CD14-positive monocyte (primary cell): ENCODE results near the gene SFI1. TPM values are rescaled to one million over a fixed set of nuclear protein-coding genes. Genes with fewer than 3 reads are reported as not detected.

Experiments
- DNase-seq, 3 donors: peaks; one replicate each; pipeline ENCODE4 v3.0.0-alpha.2; 2011 to 2022
- H2AFZ ChIP-seq: 2 replicates; pipeline ENCODE4 v1.6.0; 2012; ENCODE audit warnings: mild to moderate bottlenecking, low read depth, low read length, inconsistent platforms; ENCODE audit not compliant: insufficient read depth, poor library complexity, severe bottlenecking
- H3K27ac ChIP-seq, 2 donors: 1 replicate in 1 of 2; 2 replicates in 1 of 2; pipeline ENCODE4 v1.5.1; 2012 to 2013; ENCODE audit warnings: low read length in 2 of 2, control low read depth in 1 of 2, inconsistent platforms in 1 of 2, low read depth in 1 of 2, mild to moderate bottlenecking in 1 of 2
- H3K27me3 ChIP-seq, 2 donors: one replicate each; pipeline versions ENCODE4 v1.6.0 to v1.6.1; 2011 to 2013; ENCODE audit warnings: low read length in 2 of 2; ENCODE audit not compliant: control insufficient read depth in 2 of 2, insufficient read depth in 2 of 2
- H3K36me3 ChIP-seq, 2 donors: replicated peaks in 1 of 2; 1 replicate in 1 of 2; 2 replicates in 1 of 2; pipeline versions ENCODE4 v1.5.1 to v1.6.1; 2012 to 2013; ENCODE audit warnings: low read length in 2 of 2, control low read depth in 1 of 2, inconsistent platforms in 1 of 2, mild to moderate bottlenecking in 1 of 2; ENCODE audit not compliant: insufficient read depth in 2 of 2, control insufficient read depth in 1 of 2
- H3K4me1 ChIP-seq, 2 donors: 1 replicate in 1 of 2; 2 replicates in 1 of 2; pipeline versions ENCODE4 v1.5.1 to v1.6.1; 2012 to 2013; ENCODE audit warnings: low read length in 2 of 2, control low read depth in 1 of 2, inconsistent platforms in 1 of 2, mild to moderate bottlenecking in 1 of 2, moderate library complexity in 1 of 2; ENCODE audit not compliant: insufficient read depth in 2 of 2, control insufficient read depth in 1 of 2
- H3K4me2 ChIP-seq: replicated peaks from 2 replicates; pipeline ENCODE3; 2012; ENCODE audit warnings: low read length, moderate library complexity, mild to moderate bottlenecking; ENCODE audit not compliant: poor library complexity, severe bottlenecking; ENCODE audit errors: extremely low read depth
- H3K4me3 ChIP-seq, 3 experiments: fragments of 200-600 bp in 1 of 3; sonication (generic) in 1 of 3; replicated peaks in 1 of 3; 1 replicate in 2 of 3; 2 replicates in 1 of 3; pipeline ENCODE4 v1.5.1; 2011 to 2013; ENCODE audit warnings: low read length in 3 of 3, mild to moderate bottlenecking in 3 of 3, control low read depth in 2 of 3, low read depth in 2 of 3, inconsistent platforms in 1 of 3, moderate library complexity in 1 of 3
- H3K79me2 ChIP-seq: 2 replicates; pipeline ENCODE4 v1.6.0; 2012; ENCODE audit warnings: mild to moderate bottlenecking, control low read depth, inconsistent platforms, low read length, moderate library complexity; ENCODE audit not compliant: insufficient read depth
- H3K9ac ChIP-seq: 2 replicates; pipeline ENCODE4 v1.6.0; 2017; ENCODE audit warnings: low read length, mild to moderate bottlenecking; ENCODE audit not compliant: insufficient read depth, poor library complexity, severe bottlenecking
- H3K9me3 ChIP-seq, 2 donors: replicated peaks in 1 of 2; 1 replicate in 1 of 2; 2 replicates in 1 of 2; pipeline versions ENCODE4 v1.5.1 to v1.6.1; 2012 to 2013; ENCODE audit warnings: low read length in 2 of 2, control low read depth in 1 of 2; ENCODE audit not compliant: control insufficient read depth in 1 of 2, insufficient read depth in 1 of 2
- H4K20me1 ChIP-seq: 2 replicates; pipeline ENCODE4 v1.6.0; 2012; ENCODE audit warnings: mild to moderate bottlenecking, low read length, control low read depth, moderate library complexity; ENCODE audit not compliant: insufficient read depth
- H3K27ac Mint-ChIP-seq, 7 donors: one replicate each; pipeline ENCODE4 v1.8.0; 2020; ENCODE audit warnings: mild to moderate bottlenecking in 7 of 7, mixed read lengths in 7 of 7, moderate library complexity in 6 of 7, inconsistent platforms in 2 of 7
- H3K27me3 Mint-ChIP-seq, 3 donors: one replicate each; pipeline ENCODE4 v1.8.0; 2021 to 2022; ENCODE audit warnings: low read depth in 3 of 3, mild to moderate bottlenecking in 3 of 3, mixed read lengths in 3 of 3, moderate library complexity in 3 of 3, inconsistent platforms in 1 of 3
- H3K36me3 Mint-ChIP-seq, 2 donors: one replicate each; pipeline ENCODE4 v1.8.0; 2020; ENCODE audit warnings: mixed read lengths in 2 of 2, inconsistent platforms in 1 of 2, mild to moderate bottlenecking in 1 of 2
- H3K4me1 Mint-ChIP-seq: one replicate; pipeline ENCODE4 v1.8.0; 2020; ENCODE audit warnings: mild to moderate bottlenecking, mixed read lengths
- H3K4me3 Mint-ChIP-seq, 2 donors: one replicate each; pipeline ENCODE4 v1.8.0; 2020; ENCODE audit warnings: mild to moderate bottlenecking in 2 of 2, mixed read lengths in 2 of 2, moderate library complexity in 1 of 2
- H3K9me3 Mint-ChIP-seq, 7 donors: one replicate each; pipeline ENCODE4 v1.8.0; 2020 to 2022; ENCODE audit warnings: mixed read lengths in 7 of 7, mild to moderate bottlenecking in 6 of 7, moderate library complexity in 6 of 7, inconsistent platforms in 2 of 7
- WGBS: methylation state at CpG from one replicate; pipeline ENCODE4 v1.1.5; 2013; ENCODE audit warnings: missing lambda C conversion rate; ENCODE audit not compliant: insufficient coverage; 5-methylcytosine and 5-hydroxymethylcytosine counted together
- intact Hi-C, 2 donors: fragments of 100-400 bp; cut with micrococcal nuclease; formaldehyde crosslinking; loops; one replicate each; pipeline versions ENCODE4 v1.15.0 to v1.15.1; 2023
- polyA plus RNA-seq, 3 donors: library from polyadenylated mRNA; depleted of rRNA in 1 of 3; unstranded in 2 of 3; stranded (reverse) in 1 of 3; fragments of 300-500 nt in 2 of 3; fragments of >200 nt in 1 of 3; fragmentation: Illumina TruSeq in 2 of 3; gene quantifications; 1 replicate in 2 of 3; 2 replicates in 1 of 3; pipeline ENCODE4 v1.2.3, GENCODE V29; 2012 to 2021
- TF ChIP-seq, protein P1 (sequence below): fragments of 200-600 bp; IDR thresholded peaks from one replicate; pipeline ENCODE4 v1.8.0; 2022; ENCODE audit warnings: antibody characterized with exemption, mild to moderate bottlenecking

The SFI1 gene
- polyA plus RNA-seq, 3 donors, result 1.7 to 43.4 (median 3.6) TPM

- H3K36me3 ChIP-seq, result peaks cover 72 to 84% of the 10 kb centered on the region in 2 donors
Measured at GRCh38 chr22:31627223-31627731, 130.9 kb downstream of the SFI1 start.

DNA sequence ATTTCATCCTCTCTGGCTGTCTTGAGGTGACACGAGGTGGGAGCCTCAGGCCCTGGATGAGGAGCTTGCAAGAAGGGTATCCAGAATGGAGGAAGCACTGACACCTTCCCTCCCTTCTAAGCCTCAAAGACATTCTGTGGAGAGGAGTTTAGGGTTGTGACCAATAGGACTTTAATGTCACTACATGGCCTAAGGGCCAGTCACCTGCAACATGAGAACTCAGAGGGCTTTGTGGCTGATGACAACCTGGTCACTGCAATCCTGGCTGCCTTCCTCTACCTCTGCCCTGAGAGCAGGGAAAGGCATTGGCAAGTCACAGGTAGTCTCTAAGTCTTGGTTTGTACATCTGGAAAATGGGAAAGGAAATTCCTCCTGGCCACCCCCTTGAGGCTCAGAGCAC lies 132.0 kb downstream of the SFI1 start:
- no CpG with 5 or more reads among the region's 1 CpG for WGBS
- Mint-ChIP-seq H3K4me1 (peaks cover 40% of the 10 kb centered on the region), H3K9me3 (no peaks in the 10 kb centered on the region), H3K27me3 (peaks cover 0 to under 1% (median 0%) of the 10 kb centered on the region in 3 donors), H3K27ac (peak overlapping the region; percentile 36 to 86 (median 68)), H3K4me3 (no peak overlapping the region), H3K36me3 (peaks cover 49 to 75% of the 10 kb centered on the region in 2 donors)
- Histone ChIP-seq H4K20me1 (peaks cover 100% of the 10 kb centered on the region), H3K27ac (peak overlapping the region in 1 of 2 donors; percentile 75), H2AFZ (no peak overlapping the region), H3K4me3 (no peak overlapping the region), H3K9ac (no peak overlapping the region), H3K36me3 (peaks cover 70 to 84% of the 10 kb centered on the region in 2 donors), H3K27me3 (no peaks in the 10 kb centered on the region), H3K4me2 (no peak overlapping the region), H3K79me2 (peaks cover 100% of the 10 kb centered on the region), H3K4me1 (peaks cover 33 to 44% of the 10 kb centered on the region in 2 donors), H3K9me3 (no peaks in the 10 kb centered on the region)
- TF ChIP-seq, protein P1, sequence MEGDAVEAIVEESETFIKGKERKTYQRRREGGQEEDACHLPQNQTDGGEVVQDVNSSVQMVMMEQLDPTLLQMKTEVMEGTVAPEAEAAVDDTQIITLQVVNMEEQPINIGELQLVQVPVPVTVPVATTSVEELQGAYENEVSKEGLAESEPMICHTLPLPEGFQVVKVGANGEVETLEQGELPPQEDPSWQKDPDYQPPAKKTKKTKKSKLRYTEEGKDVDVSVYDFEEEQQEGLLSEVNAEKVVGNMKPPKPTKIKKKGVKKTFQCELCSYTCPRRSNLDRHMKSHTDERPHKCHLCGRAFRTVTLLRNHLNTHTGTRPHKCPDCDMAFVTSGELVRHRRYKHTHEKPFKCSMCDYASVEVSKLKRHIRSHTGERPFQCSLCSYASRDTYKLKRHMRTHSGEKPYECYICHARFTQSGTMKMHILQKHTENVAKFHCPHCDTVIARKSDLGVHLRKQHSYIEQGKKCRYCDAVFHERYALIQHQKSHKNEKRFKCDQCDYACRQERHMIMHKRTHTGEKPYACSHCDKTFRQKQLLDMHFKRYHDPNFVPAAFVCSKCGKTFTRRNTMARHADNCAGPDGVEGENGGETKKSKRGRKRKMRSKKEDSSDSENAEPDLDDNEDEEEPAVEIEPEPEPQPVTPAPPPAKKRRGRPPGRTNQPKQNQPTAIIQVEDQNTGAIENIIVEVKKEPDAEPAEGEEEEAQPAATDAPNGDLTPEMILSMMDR, result no peak
- no peak for DNase-seq
- intact Hi-C loops, result no loop called here

More at GRCh38 chr22:31627223-31627731, 130.9 kb downstream of the SFI1 start:
- H3K9me3 Mint-ChIP-seq, result no peaks in the 10 kb centered on the region
- Histone ChIP-seq H3K79me2 (peaks cover 100% of the 10 kb centered on the region), H3K4me3 (no peak overlapping the region), H3K27ac (peak overlapping the region in 1 of 2 donors; percentile 75), H2AFZ (no peak overlapping the region), H3K9ac (no peak overlapping the region), H3K27me3 (no peaks in the 10 kb centered on the region), H4K20me1 (peaks cover 100% of the 10 kb centered on the region), H3K4me2 (no peak overlapping the region), H3K4me1 (peaks cover 27 to 33% of the 10 kb centered on the region in 2 donors), H3K9me3 (no peaks in the 10 kb centered on the region)
- no peak for DNase-seq
- peak overlapping the region in 6 of 7 donors; percentile 36 to 82 (median 76) for H3K27ac Mint-ChIP-seq
- intact Hi-C loops, result no loop called here
- peaks cover 32% of the 10 kb centered on the region for H3K4me1 Mint-ChIP-seq
- TF ChIP-seq, protein P1, result no peak
- no peaks in the 10 kb centered on the region for H3K27me3 Mint-ChIP-seq
- no peak overlapping the region for H3K4me3 Mint-ChIP-seq
- WGBS, result 93% methylated on average over 4 of the region's 8 CpGs
- peaks cover 46 to 74% of the 10 kb centered on the region in 2 donors for H3K36me3 Mint-ChIP-seq
